ENCODE results near the gene ZNF236. TPM values are rescaled to one million over a fixed set of nuclear protein-coding genes. Genes with fewer than 3 reads are reported as not detected.
"Not testable (repeated sequence)": the region's sequence is repeated elsewhere in the genome, so short reads cannot be mapped to it uniquely, and the experiment has no call there.

The ZNF236 gene
- total RNA-seq, 1 donor from 2014 or later: 13.3 TPM

GRCh38 chr18:76989647-76990190, 167.4 kb downstream of the ZNF236 start:
- Histone ChIP-seq H3K79me2 (ENCODE audit: insufficient read depth, low read length) (no peaks in the 10 kb centered on the region), H3K27me3 (ENCODE audit: insufficient read depth, low read length) (peaks cover 5% of the 10 kb centered on the region), H3K4me2 (ENCODE audit: low read length) (no peak overlapping the region), H4K20me1 (ENCODE audit: insufficient read depth, low read length) (no peaks in the 10 kb centered on the region), H3K4me1 (ENCODE audit: insufficient read depth, low read length) (no peaks in the 10 kb centered on the region), H3K4me3 (ENCODE audit: insufficient read depth, low read depth, low read length) (no peak overlapping the region), H3K9ac (ENCODE audit: low read length) (no peak overlapping the region), H2AFZ (ENCODE audit: low read depth, low read length) (no peak overlapping the region), H3K36me3 (ENCODE audit: insufficient read depth, low read length) (no peaks in the 10 kb centered on the region), H3K9me3 (ENCODE audit: insufficient read depth, low read depth, low read length) (no peaks in the 10 kb centered on the region), H3K27ac (ENCODE audit: low read depth, low read length) (no peak overlapping the region)
- H3K27ac Mint-ChIP-seq (ENCODE audit: unreplicated experiment): no peak overlapping the region
- DNase-seq (ENCODE audit: low read depth) (no peak), FAIRE-seq (no peak)
- TF ChIP-seq CTCF (IDR thresholded peaks at IDR 0.05; ENCODE audit: insufficient read depth, low read depth, low read length) (no peak), EZH2 (IDR thresholded peaks at IDR 0.05; ENCODE audit: insufficient read depth, low read length) (no peak)
- H3K4me3 Mint-ChIP-seq (ENCODE audit: unreplicated experiment): no peak overlapping the region
- no peaks in the 10 kb centered on the region for H3K4me1 Mint-ChIP-seq (ENCODE audit: low read depth, unreplicated experiment)
- no peaks in the 10 kb centered on the region for H3K9me3 Mint-ChIP-seq (ENCODE audit: unreplicated experiment)
- H3K27me3 Mint-ChIP-seq (ENCODE audit: low read depth, unreplicated experiment): peaks cover 23% of the 10 kb centered on the region
- H3K36me3 Mint-ChIP-seq (ENCODE audit: low read depth, unreplicated experiment): peaks cover 2% of the 10 kb centered on the region

- not testable (repeated sequence) for H3K27ac Mint-ChIP-seq (ENCODE audit: unreplicated experiment); H3K4me3 Mint-ChIP-seq (ENCODE audit: unreplicated experiment); H3K9ac ChIP-seq (ENCODE audit: low read length); H3K79me2 ChIP-seq (ENCODE audit: insufficient read depth, low read length); H3K4me3 ChIP-seq (ENCODE audit: insufficient read depth, low read depth, low read length); DNase-seq (ENCODE audit: low read depth); H3K4me1 Mint-ChIP-seq (ENCODE audit: low read depth, unreplicated experiment); H3K4me1 ChIP-seq (ENCODE audit: insufficient read depth, low read length); H3K36me3 ChIP-seq (ENCODE audit: insufficient read depth, low read length); FAIRE-seq; H3K27ac ChIP-seq (ENCODE audit: low read depth, low read length); H3K4me2 ChIP-seq (ENCODE audit: low read length); H3K9me3 ChIP-seq (ENCODE audit: insufficient read depth, low read depth, low read length); H3K27me3 ChIP-seq (ENCODE audit: insufficient read depth, low read length); H4K20me1 ChIP-seq (ENCODE audit: insufficient read depth, low read length); H3K36me3 Mint-ChIP-seq (ENCODE audit: low read depth, unreplicated experiment); H3K9me3 Mint-ChIP-seq (ENCODE audit: unreplicated experiment); H2AFZ ChIP-seq (ENCODE audit: low read depth, low read length)
- peaks cover 25% of the 10 kb centered on the region for H3K27me3 Mint-ChIP-seq (ENCODE audit: low read depth, unreplicated experiment)
Measured at GRCh38 chr18:76990343-76991020, 168.1 kb downstream of the ZNF236 start.

- no peak overlapping the region for H3K4me2 ChIP-seq (ENCODE audit: low read length)
- no peaks in the 10 kb centered on the region for H3K79me2 ChIP-seq (ENCODE audit: insufficient read depth, low read length)
- H3K4me1 ChIP-seq (ENCODE audit: insufficient read depth, low read length): no peaks in the 10 kb centered on the region
- no peak overlapping the region for H3K4me3 ChIP-seq (ENCODE audit: insufficient read depth, low read depth, low read length)
- H4K20me1 ChIP-seq (ENCODE audit: insufficient read depth, low read length): no peaks in the 10 kb centered on the region
- peaks cover 5% of the 10 kb centered on the region for H3K27me3 ChIP-seq (ENCODE audit: insufficient read depth, low read length)
- H3K27ac ChIP-seq (ENCODE audit: low read depth, low read length): no peak overlapping the region
- no peaks in the 10 kb centered on the region for H3K4me1 Mint-ChIP-seq (ENCODE audit: low read depth, unreplicated experiment)
- H3K9me3 ChIP-seq (ENCODE audit: insufficient read depth, low read depth, low read length): no peaks in the 10 kb centered on the region
- DNase-seq (ENCODE audit: low read depth) (no peak), FAIRE-seq (no peak)
- no peak overlapping the region for H3K4me3 Mint-ChIP-seq (ENCODE audit: unreplicated experiment)
- no peak overlapping the region for H2AFZ ChIP-seq (ENCODE audit: low read depth, low read length)
- H3K9ac ChIP-seq (ENCODE audit: low read length): no peak overlapping the region
- H3K27ac Mint-ChIP-seq (ENCODE audit: unreplicated experiment): peak overlapping the region; percentile 29
- peaks cover 2% of the 10 kb centered on the region for H3K36me3 Mint-ChIP-seq (ENCODE audit: low read depth, unreplicated experiment)
- TF ChIP-seq EZH2 (IDR thresholded peaks at IDR 0.05; ENCODE audit: insufficient read depth, low read length) (no peak), CTCF (IDR thresholded peaks at IDR 0.05; ENCODE audit: insufficient read depth, low read depth, low read length) (no peak)
- H3K9me3 Mint-ChIP-seq (ENCODE audit: unreplicated experiment): no peaks in the 10 kb centered on the region
- peaks cover 24% of the 10 kb centered on the region for H3K27me3 Mint-ChIP-seq (ENCODE audit: low read depth, unreplicated experiment)
- no peaks in the 10 kb centered on the region for H3K36me3 ChIP-seq (ENCODE audit: insufficient read depth, low read length)
Measured at GRCh38 chr18:76991021-76991688, 168.8 kb downstream of the ZNF236 start.
